Peyer's patch (tissue), 4 donors: ENCODE data around the gene CACNA1H. TPM values are rescaled to one million over a fixed set of nuclear protein-coding genes. Genes with fewer than 3 reads are reported as not detected.
"Not testable (repeated sequence)": the region's sequence is repeated elsewhere in the genome, so short reads cannot be mapped to it uniquely, and the experiment has no call there.

ENCODE experiments used
- DNase-seq, 3 donors: peaks; one replicate each; pipeline ENCODE4 v3.0.0-alpha.2; 2017 to 2019
- H3K27ac ChIP-seq, 4 donors: fragments of 200-600 bp; sonication (generic); one replicate each; pipeline ENCODE4 v1.5.1; 2016 to 2019
- H3K27me3 ChIP-seq, 2 donors: fragments of 200-600 bp; sonication (generic); one replicate each; pipeline ENCODE4 v1.5.1; 2019
- H3K36me3 ChIP-seq, 3 donors: fragments of 200-600 bp; sonication (generic); one replicate each; pipeline ENCODE4 v1.5.1; 2016 to 2019
- H3K4me1 ChIP-seq, 4 donors: fragments of 200-600 bp; sonication (generic); one replicate each; pipeline ENCODE4 v1.5.1; 2016 to 2019
- H3K4me3 ChIP-seq, 4 donors: fragments of 200-600 bp; sonication (generic); 1 replicate in 3 of 4; 2 replicates in 1 of 4; pipeline ENCODE4 v1.5.1; 2016 to 2019; ENCODE audit warnings: mild to moderate bottlenecking in 1 of 4
- H3K9me3 ChIP-seq, 4 donors: fragments of 200-600 bp; sonication (generic); one replicate each; pipeline ENCODE4 v1.5.1; 2016 to 2019; ENCODE audit warnings: mild to moderate bottlenecking in 1 of 4
- CTCF ChIP-seq, 6 experiments: fragments of 450-650 bp in 4 of 6; fragments of 200-600 bp in 2 of 6; sonication (generic) in 1 of 6; IDR thresholded peaks; one replicate each; pipeline ENCODE4 v1.5.1; 2017 to 2019; ENCODE audit warnings: antibody characterized with exemption in 6 of 6, mild to moderate bottlenecking in 3 of 6, moderate library complexity in 1 of 6
- POLR2A ChIP-seq, 2 donors: fragments of 450-650 bp; IDR thresholded peaks; one replicate each; pipeline ENCODE4 v1.5.1; 2017; ENCODE audit warnings: antibody characterized with exemption in 2 of 2, mild to moderate bottlenecking in 2 of 2, moderate library complexity in 2 of 2
- total RNA-seq, 4 donors: library from RNA; depleted of rRNA; stranded (reverse); fragments of >200 nt; gene quantifications; one replicate each; pipeline ENCODE4 v1.1.0, GENCODE V29; 2016

CACNA1H gene
- total RNA-seq, 4 donors from 2014 or later: 4.0 to 28.9 (median 9.7) TPM

DNA sequence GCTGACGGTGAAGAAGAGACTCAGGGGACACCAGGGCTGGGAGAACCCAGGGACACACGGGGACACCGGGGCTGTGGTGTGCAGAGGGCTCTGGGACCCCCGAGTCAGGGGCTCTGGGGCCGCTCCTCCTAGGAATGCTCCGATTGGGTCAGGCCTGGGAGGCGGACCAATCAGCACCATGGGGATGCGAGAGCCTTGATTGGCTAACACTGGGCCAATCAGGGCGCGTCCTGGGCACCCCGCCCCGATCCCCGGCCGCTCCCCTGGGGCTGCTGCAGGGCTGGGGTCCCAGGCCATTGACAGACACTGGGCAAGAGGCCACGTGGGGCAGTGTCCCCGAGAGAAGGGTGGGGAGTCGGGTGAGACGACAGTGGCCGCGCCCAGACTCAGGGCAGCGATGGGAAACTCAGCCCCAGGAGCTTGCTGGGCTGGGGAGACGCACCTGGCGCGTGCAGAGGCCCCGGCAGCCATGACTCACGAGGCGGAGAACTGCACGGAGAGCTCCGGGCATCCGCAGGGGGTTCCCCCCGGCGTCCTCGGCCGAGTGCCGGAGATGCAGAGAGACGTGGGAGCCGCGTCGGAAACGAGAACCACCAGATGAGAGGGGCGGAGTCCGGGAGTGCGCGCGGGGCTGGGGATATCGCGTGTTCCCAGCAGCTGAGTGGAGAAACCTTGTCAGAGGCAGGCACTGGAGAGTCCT is 79.3 kb downstream of the CACNA1H start:
- H3K4me3 ChIP-seq, H3K27me3 ChIP-seq, H3K9me3 ChIP-seq, H3K4me1 ChIP-seq, H3K36me3 ChIP-seq, DNase-seq, H3K27ac ChIP-seq: not testable (repeated sequence)

DNA sequence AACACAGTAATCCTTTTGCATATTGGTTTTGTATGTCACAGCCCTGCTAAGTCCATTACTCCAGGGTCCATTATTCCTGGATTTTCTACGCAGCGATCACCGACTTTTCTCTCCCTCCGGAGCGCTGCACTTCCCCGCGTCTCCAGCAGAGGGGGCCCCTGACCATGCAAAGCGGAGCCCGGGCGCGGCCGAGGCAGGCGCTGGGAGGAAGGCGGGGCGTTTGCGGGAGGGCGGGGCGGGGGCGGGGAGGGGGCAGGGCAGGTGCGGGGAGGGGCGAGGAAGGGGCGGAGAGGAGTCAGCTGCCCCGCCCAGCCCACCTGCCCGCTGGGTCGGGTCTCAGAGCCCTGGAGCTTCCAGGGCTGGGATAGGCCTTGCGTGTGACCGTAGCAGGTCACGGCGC is 83.8 kb downstream of the CACNA1H start:
- not testable (repeated sequence) for H3K4me1 ChIP-seq, H3K36me3 ChIP-seq, DNase-seq, H3K4me3 ChIP-seq, H3K27ac ChIP-seq, H3K27me3 ChIP-seq, H3K9me3 ChIP-seq

DNA sequence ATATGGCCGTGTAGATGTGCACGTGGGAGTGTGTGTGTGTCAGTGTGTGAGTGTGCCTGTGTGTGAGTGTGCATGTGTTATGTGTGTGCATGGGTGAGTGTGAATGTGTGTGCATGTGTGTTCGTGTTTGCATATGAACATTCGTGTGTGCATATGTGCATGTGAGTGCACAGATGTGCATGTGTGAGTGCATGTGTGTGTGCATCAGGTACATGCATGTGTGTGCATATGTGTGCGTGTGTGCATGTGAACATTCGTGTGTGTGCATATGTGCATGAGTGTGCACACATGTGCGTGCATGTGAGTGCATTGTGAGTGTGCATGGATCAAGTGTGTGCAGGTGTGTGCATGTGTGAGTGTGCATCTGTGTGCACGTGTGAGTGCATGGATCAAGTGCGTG is 85.1 kb downstream of the CACNA1H start:
- DNase-seq: no peak
- H3K4me1 ChIP-seq: no peaks in the 10 kb centered on the region
- TF ChIP-seq CTCF (IDR thresholded peaks at IDR 0.05) (no peak), POLR2A (IDR thresholded peaks at IDR 0.05) (no peak)
- no peaks in the 10 kb centered on the region for H3K9me3 ChIP-seq
- H3K36me3 ChIP-seq: no peaks in the 10 kb centered on the region
- H3K27me3 ChIP-seq: no peaks in the 10 kb centered on the region
- H3K4me3 ChIP-seq: no peak overlapping the region
- H3K27ac ChIP-seq: no peak overlapping the region

DNA sequence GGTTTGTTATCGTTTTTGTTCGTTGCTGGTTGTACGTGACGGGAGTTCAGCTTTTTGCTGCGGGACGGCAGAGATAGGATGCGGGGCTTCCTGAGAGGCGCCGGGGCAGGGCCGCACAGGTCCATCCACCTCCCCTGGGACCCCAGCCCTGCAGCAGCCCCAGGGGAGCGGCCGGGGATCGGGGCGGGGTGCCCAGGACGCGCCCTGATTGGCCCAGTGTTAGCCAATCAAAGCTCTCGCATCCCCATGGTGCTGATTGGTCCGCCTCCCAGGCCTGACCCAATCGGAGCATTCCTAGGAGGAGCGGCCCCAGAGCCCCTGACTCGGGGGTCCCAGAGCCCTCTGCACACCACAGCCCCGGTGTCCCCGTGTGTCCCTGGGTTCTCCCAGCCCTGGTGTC is 86.0 kb downstream of the CACNA1H start:
- not testable (repeated sequence) for H3K36me3 ChIP-seq, H3K27ac ChIP-seq, H3K4me3 ChIP-seq, H3K4me1 ChIP-seq, H3K9me3 ChIP-seq, DNase-seq, H3K27me3 ChIP-seq

- not testable (repeated sequence) for H3K27ac ChIP-seq, H3K4me3 ChIP-seq, H3K36me3 ChIP-seq, H3K9me3 ChIP-seq, H3K27me3 ChIP-seq, DNase-seq, H3K4me1 ChIP-seq
Observed at GRCh38 chr16:1239575-1239974, 86.7 kb downstream of the CACNA1H start.

DNA sequence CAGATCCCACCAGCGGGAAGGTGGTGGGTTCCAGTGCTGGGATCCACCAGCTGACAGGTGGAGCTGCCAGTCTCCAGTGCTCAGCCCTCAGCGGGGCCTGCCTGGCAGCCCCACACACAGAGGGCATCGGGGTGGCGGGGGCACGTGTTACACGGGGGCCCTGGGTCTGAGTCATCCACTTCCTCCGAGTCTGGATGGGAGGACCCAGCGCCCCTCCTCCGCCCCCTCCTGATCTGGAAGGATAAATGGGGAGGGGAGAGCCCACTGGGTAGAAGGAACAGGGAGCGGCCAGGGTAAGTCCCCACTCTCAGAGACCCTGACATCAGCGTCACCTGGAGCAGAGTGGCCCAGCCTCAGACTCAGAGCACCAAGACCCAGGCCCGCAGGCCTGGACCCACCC is 87.5 kb downstream of the CACNA1H start, which contains the start of gene TPSAB1:
TPSAB1 (plus strand) TSS at position 270 of the 400 bp plus-strand sequence. CDS start 234 bp downstream, outside the sequence.
- not testable (repeated sequence) for H3K4me3 ChIP-seq, H3K36me3 ChIP-seq, DNase-seq, H3K9me3 ChIP-seq, H3K27me3 ChIP-seq, H3K27ac ChIP-seq, H3K4me1 ChIP-seq

DNA sequence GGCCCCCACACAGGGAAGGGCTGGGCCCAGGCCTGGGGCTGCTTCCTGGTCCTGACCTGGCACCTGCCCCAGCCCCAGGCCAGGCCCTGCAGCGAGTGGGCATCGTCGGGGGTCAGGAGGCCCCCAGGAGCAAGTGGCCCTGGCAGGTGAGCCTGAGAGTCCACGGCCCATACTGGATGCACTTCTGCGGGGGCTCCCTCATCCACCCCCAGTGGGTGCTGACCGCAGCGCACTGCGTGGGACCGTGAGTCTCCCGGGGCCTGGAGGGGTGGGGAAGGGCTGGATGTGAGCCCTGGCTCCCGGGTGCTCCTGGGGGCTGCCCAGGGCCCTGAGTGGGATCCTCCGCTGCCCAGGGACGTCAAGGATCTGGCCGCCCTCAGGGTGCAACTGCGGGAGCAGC is 88.2 kb downstream of the CACNA1H start:
- H3K4me1 ChIP-seq, H3K27me3 ChIP-seq, DNase-seq, H3K27ac ChIP-seq, H3K9me3 ChIP-seq, H3K36me3 ChIP-seq, H3K4me3 ChIP-seq: not testable (repeated sequence)

DNA sequence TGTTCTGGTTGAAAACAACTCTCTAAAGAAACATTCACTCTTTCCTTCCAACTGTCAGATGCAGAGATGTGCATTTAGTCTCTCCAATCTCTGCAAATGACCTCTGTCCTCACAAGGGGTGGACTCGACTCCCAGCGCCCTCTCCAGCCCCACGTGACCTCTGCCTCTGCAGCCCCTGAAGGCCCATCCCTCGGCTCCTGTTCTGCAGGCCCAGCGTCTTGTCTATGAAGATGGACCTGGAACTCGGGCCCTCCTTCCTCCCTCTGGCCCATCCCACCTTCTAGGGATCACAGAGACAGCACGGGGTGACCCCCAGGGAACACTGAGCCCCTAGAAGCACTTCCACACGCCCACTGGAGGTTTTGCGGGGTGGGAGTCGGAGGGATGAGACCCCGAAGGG is 90.5 kb downstream of the CACNA1H start:
- not testable (repeated sequence) for H3K4me3 ChIP-seq, DNase-seq, H3K27me3 ChIP-seq, H3K27ac ChIP-seq, H3K4me1 ChIP-seq, H3K36me3 ChIP-seq, H3K9me3 ChIP-seq

GRCh38 chr16:1243907-1244850 is 91.3 kb downstream of the CACNA1H start:
- H3K4me1 ChIP-seq, DNase-seq, H3K36me3 ChIP-seq, H3K9me3 ChIP-seq, H3K4me3 ChIP-seq, H3K27ac ChIP-seq, H3K27me3 ChIP-seq: not testable (repeated sequence)

- Histone ChIP-seq H3K9me3 (no peaks in the 10 kb centered on the region), H3K4me3 (no peak overlapping the region), H3K27ac (no peak overlapping the region), H3K4me1 (no peaks in the 10 kb centered on the region), H3K27me3 (no peaks in the 10 kb centered on the region), H3K36me3 (no peaks in the 10 kb centered on the region)
- no peak for TF ChIP-seq CTCF (IDR thresholded peaks at IDR 0.05)
- TF ChIP-seq POLR2A (IDR thresholded peaks at IDR 0.05): no peak
- peak in 1 of 3 donors; percentile 28 for DNase-seq
Observed at GRCh38 chr16:1244881-1245280, 92.0 kb downstream of the CACNA1H start.
